ENCODE results near the gene DSE.
"Not testable (repeated sequence)": the region's sequence is repeated elsewhere in the genome, so short reads cannot be mapped to it uniquely, and the experiment has no call there.

The DSE gene

DNA sequence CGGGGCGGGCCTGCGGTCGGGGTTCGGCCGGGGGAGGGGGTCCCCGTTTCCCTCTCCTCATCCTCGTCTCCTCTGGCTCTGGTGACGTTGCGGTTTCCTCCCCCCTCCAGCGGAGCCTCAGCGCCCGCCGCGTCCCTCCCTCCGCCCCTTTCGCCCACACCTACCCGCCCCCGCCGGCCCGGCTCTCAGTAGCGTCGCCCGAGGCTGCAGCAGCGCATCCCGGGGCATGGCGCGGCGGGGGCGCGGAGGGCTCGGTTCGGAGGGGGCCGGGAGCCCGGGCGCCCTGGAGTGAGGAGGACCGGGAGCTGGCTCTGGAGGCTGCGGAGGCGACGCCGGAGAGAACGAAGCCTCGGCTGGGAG is at the start of gene DSE:
TSS of gene DSE (plus strand) at position 188 of the 360 bp plus-strand sequence. CDS start 28,304 bp downstream, outside the sequence.
- DNase-seq, result peak in 1 of 2 experiments; percentile 8

DNA sequence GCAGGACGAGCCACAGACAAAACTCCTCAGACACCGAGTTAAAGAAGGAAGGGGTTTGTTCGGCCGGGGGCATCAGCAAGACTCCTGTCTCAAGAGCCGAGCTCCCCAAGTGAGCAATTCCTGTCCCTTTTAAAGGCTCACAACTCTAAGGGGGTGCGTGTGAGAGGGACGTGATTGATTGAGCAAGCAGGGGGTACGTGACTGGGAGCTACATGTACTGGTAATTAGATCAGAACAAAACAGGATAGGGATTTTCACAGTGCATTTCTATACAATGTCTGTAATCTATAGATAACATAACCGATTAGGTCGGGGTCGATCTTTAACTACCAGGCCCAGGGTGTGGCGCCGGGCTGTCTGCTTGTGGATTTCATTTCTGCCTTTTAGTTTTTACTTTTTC is 48.8 kb upstream of the DSE start:
- DNase-seq, result not testable (repeated sequence)

DNA sequence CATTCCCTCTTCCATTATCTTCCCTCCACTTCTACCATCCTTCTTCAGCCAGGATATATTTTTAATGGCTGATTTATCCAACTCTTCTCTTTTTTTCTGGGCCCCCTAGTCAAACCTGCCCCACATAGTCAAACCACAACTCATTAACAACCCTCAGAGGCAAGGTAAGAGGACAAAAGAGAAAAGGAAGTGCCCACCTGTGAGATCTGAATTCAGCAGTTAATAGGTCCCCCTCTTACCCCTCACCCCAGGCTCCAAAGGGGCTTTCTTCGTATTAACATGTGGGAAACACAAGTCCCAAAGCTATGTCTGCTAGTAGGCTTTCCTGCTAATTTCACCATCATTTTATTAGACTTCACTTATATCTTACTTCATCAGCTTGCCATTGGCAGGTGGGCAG is 46.9 kb upstream of the DSE start:
- no peak for DNase-seq

DNA sequence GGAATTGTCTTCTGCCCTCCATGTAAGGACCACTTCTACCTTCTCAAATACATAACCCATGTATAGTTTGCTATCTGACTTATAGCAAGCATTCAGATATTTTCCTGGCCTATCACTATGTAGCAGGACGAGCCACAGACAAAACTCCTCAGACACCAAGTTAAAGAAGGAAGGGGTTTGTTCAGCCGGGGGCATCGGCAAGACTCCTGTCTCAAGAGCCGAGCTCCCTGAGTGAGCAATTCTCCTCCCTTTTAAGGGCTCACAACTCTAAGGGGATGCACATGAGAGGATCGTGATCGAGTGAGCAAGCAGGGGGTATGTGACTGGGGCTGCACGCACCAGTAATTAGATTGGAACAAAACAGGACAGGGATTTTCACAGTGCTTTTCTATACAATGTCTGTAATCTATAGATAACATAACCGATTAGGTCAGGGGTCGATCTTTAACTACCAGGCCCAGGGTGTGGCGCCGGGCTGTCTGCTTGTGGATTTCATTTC is 45.1 kb upstream of the DSE start:
- not testable (repeated sequence) for DNase-seq

DNA sequence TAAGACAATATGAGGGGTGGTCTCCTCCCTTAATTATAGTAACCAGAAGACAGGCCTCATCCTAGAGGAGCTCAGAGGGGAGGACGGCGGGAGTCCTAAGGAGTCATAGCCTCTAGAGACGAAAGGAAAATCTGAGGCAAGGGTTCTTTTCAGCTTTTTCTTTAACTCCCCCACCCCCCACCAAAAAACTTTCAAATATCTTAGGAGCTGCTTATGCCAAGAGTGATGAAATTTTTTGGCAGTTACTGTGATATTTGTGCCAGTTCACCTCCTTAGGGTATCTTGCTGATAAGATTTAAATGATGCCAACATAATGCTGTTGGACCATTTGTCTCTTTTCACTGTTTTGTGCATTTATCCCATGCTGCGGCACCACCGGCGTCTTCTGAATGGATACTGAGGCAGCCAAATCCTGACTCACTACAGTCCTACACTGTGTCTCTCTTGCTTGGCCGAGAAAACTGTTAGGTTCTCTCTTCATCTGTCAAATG is 44.5 kb upstream of the DSE start:
- DNase-seq, result no peak

DNA sequence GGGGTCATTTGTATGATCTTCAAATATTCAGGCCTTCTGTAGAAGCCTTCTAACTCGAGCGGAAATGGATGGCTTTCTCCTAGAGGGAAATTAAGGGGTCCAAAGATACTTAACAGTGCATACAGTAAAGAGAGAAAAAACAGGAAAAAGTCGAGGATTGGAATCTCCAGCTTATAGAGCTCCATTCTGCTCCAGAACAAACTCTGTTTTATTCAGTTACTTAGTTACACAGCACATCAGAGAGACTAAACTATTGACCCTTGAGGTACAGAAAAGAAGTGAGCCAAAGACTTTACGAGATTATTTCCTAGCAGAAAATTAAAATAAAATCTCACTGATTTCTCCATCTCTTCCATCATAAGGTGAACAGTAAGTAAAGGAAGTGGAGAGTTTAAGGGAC is 43.8 kb upstream of the DSE start:
- DNase-seq, result no peak

DNA sequence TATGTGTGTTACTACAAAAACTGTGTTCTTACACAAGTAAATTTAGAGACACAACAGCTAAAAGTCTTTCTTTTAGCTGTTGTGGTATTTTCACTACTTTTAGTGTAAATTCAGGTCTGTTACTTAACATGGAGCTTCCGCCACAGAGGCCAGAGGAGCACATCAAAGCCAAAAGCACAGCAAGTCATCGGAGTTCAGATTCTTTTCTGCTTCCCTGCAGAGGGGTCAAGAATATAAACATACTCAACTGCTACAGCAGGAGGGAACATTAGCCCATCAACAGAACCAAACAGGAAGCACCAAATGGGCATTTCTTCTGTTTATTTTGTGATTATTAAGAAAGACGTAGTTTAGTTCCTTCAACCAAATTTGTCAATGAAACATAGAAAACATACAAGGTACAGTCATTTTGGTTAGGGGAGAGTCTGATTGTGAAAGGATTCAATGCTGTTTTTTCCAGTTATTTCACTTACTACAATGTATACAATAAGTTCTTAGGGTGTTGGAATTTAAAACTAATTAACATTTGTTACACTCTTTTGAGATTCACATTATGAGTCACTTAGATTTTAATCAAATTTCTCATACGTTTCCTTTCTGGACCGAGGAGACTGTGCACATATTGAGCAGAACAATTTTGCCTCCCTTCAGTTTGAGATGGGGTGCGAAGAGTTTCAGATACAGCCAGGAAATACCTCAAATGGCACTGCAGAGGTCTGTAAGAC is 42.8 kb upstream of the DSE start:
- no peak for DNase-seq

DNA sequence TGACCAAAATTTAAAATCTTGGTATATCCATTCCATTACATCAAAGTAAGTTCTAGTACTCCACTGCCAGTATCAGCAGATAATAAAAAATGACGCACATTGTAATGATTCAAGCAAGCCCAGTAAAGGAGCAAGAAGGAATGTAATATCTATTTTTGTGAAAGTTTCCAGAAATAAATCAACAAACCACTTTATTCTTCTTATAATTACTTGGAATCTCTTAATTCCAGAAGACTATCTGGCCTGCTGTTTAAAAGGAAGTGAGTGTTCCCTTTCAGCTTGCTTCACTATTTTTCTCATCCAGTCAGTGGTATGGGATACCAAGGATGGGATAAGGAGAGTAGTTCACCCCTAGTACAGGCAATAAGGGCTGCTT is 42.2 kb upstream of the DSE start:
- no peak for DNase-seq

DNA sequence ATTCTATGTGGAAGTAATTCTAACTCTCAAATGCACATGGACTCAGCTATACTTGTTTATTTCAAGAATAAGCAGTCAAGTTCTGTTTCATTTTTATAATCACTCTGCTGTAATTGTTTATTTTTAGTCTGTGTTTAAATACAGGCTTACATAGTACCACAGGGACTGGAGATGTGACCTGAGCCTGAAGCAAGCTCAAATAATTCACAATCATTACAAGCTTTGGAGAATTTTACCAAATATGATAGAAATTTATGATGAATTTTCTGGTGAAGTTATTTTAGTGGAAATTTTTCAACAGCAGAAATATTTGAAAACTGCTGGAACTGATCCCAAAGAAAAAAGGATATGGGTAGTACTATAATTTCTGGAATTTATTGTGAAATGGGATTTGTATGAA is 41.6 kb upstream of the DSE start:
- DNase-seq, result no peak

DNA sequence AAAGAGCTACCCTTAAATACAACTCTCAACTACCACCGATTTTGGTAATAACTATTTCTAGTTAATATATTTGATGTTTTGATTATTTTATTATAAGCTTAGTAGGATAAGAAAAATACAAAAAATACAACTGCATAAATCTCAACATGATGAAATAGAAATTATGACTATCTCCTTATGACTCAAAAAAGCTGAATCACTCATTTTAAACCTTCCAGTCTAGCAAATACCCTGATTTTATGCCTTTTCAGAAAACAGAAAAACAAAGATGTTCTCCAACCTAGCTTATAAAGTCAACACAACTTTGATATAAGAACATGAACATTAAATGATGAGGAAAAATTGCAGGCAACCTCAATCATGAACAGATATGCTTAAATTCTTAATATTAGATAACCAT is 40.2 kb upstream of the DSE start:
- DNase-seq, result no peak

DNA sequence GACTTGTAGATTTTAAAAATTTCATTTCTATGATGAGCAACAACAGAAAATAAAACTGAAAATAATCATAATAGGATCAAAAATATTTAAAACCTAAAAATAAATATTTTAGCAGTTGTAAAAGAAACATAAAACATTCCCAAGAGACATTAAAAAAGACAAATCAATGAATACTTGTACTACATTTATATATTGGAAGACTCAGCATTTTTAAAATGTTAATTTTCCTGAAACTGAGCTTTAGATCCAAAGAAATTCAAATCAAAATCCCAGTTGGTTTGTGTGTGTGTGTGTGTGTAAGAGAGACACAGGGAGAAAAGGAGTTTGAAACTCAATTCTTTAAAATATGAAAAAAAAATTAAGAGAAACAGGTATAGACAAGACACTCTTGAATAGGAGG is 38.7 kb upstream of the DSE start:
- DNase-seq, result no peak

DNA sequence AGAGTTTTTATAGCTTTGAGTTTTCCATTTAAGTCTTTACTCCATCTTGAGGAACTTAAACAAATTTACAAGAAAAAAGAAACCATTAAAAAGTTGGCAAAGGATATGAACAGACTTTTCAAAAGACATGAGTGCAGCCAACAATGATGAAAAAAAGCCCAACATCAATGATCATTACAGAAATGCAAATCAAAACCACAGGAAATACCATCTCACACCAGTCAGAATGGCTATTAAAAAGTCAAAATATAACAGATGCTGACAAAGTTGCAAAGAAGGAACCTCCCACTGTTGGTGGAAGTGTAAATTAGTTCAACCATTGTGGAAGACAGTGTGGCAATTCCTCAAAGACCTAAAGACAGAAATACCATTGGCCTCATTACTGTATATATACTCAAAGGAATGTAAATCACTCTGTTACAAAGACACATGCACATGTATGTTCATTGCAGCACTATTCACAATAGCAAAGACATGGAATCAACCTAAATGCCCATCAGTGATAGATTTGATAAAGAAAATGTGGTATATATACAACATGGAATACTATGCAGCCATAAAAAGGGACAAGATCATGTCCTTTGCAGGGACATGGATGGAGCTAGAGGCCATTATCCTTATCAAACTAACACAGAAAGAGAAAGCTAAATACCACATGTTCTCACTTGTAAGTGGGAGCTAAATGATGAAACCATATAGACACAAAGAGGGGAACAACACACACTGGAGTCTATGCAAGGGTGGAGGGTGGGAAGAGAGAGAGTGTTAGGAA is 35.9 kb upstream of the DSE start:
- DNase-seq, result not testable (repeated sequence)

DNA sequence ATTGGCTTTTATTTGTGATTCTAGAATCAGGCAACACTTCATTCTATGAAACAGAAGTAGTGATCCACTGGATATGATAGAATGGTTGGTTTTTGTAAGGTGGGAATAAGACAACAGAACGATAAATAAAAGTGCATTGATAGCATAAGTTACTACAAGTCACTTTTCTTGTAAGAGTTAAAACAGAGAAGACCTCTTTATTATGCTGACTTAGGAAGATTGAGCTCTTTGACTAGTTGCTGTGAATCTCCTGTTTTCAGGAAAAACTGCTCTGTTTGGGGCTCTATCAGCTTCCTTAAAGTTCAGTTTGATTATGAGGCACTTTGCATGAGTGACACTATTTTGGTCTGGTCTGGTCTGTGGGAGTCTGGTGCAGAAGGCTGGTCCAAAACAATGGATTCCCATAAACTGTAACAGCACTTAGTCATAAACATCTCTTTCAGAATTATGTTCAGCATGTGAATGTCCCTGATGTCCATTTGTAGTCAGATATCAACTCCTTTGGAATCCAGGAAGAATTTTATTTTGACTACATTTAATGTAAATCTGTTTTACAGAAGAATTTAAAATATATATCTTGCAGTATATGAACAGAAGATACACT is 35.0 kb upstream of the DSE start:
- no peak for DNase-seq

DNA sequence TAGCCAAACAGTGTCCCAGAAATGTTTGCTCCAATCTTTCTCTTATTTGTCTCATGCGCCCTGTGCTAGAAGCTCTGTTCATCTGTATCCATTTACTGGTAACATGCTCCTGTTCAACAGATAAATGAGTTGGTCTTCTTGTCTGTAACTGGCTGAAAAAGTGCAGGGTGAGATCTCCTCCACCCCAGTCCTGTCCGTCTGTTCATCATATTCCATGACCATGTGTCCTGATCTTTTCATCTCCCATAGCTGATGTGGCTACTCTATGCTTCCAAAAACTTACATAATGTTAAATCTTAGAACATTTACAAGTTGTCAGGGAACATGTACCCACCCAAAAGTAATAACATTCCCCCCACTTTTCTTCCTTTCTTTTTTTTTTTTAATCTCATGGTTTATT is 31.8 kb upstream of the DSE start:
- DNase-seq, result no peak

DNA sequence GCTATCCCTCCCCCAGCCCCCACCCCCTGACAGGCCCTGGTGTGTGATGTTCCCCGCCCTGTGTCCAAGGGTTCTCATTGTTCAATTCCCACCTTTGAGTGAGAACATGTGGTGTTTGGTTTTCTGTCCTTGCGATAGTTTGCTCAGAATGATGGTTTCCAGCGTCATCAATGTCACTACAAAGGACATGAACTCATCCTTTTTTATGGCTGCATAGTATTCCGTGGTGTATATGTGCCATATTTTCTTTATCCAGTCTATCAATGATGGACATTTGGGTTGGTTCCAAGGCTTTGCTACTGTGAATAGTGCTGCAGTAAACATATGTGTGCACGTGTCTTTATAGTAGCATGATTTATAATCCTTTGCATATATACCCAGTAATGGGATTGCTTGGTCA is 30.1 kb upstream of the DSE start:
- not testable (repeated sequence) for DNase-seq

DNA sequence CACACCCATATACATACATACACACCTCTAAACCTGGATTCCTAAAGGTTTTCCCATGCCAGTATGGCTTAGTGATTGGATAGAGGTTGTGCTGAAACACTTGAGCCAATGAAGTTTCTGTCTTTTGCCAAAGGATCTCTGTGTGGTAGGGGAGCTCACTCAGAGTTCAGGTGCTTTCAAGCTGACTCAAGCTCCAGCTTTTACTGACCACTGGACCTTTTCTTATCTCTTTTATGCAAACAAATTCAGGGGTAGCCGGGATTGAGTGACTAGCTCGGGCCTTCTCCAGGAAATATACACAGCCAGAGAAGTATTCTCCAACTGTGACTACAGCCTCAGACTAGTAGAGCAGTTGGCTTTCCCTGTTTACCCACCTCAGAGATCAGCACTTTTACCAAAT is 21.5 kb upstream of the DSE start:
- DNase-seq, result no peak

DNA sequence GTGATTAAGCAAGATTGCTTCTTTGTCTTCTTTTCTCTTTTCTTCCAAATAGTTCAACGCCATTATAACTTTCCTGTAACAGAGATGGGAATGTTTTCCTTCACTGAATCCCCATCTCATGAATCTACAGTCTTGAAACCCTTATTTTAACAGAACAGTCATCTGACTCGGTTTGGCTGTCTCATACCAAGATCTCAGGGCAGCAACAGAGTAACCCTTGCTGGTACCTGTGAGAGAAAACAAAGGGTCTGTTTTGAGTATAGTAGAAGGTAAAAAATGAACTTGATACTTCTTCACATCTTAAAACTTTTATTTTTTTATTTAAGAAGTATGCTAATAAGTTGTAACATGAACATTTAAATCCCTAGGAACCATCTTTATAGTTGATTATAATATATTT is 19.6 kb upstream of the DSE start:
- no peak for DNase-seq

DNA sequence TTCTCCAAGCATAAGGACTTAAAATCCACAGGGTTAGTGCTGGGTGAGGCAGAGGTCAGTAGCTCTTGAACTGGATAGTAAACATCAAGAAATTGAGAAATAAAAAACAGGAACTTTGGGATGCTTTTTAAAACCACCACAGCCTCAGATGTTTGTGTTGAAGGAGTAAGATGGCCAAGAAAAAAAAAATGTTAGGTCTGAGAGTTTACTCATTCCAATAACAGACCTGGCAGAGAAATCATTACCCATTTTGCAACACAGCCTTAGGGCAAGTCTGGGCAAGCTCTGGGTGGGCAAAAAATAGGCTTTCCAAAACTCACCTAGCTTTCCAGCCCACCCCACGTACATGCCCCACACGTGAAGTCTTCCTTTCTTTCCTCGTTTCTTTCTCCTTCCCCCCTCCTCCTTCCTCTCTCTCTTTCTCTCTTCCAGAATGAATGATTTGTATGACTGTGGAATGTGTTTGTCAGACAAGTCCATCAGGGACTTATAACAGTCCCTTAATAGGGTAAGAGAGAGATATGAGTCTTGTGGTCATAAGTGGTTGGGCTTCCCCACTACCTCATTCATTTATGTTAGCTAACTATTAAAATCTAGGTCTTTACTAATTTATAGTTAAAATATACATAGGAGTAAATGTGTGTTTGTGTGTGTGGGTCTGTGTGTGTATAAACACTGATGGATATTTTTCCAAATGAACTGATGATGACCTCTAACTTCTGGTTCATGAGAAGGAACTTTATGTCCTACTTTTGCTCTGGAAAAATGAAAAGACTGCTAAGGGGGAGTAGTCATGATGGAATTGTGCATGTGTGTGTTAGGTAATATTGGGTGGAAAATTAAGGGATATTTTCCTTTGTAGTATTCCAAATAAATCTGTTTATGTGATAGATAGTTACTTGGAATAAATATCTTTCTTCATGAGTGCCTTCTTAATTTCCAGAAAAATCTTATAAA is 18.0 kb upstream of the DSE start:
- no peak for DNase-seq

DNA sequence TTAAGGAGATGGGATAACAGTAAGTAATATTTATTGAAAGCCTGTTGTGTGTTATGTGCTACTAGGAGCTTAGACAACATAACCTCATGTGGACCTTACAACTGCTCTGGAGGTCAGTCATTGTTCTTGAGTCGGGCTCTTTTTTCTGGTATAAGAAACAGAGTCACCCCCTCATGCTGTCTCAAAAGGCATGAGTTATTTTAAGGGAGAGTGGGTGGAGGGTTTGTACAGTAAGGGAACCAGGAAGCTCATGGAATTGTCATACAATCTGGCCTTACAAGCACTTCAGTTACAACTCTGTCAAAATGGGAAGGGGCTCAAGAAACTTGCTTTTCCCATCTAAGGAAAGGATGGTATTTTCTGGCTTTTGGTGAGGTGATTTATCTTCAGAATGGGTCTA is 16.5 kb upstream of the DSE start:
- no peak for DNase-seq

DNA sequence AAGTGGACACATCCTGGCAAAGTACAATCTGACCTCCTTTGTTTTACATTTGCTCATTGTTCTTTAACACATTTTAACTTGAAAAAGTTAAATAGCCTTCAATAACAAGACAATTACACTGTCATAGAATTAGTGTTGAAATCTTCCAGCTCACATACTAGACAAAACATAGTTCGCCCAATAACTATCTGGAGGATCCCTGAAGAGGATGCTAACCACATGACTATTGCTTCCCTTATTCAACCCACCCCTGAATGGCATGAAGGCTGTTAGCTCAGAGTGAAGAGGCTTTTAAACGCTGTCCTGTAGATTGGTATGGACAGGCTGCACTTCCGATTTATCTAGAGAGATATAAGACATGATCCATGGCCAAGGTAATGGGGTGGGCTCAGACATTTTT is 15.0 kb upstream of the DSE start:
- no peak for DNase-seq

DNA sequence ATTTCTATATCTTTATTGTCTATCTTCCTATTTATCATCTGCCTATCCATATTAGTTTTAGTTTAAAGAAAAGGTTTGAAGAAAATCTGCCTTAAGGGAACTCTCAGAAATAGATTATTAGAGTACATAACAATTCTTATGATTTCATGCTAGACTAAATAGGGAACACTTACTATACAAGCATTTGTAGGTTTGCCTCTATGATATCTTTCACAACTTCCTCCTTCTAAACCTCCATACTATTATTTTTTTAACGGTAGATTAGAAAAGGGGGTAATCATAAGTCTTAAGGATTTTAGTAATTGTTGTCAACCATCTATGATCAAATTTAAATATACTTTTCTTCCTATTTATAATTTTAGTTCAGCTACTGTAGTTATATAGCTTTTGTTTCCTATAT is 11.6 kb upstream of the DSE start:
- DNase-seq, result no peak

DNA sequence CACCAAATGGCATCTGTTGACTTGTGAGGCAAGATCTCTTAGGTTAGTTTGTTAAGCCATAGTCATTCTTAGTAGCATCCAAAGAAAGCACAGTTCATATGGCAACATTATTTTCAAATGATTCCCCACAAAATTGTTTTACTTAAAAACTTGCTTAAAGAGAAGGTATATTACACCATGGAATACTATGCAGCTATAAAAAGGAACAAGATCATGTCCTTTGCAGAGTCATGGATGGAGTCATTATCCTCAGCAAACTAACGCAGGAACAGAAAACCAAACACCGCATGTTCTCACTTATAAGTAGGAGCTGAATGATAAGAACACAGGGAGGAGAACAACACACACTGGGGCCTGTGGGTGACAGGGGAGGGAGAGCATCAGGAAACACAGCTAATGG is 10.9 kb upstream of the DSE start:
- DNase-seq, result no peak

DNA sequence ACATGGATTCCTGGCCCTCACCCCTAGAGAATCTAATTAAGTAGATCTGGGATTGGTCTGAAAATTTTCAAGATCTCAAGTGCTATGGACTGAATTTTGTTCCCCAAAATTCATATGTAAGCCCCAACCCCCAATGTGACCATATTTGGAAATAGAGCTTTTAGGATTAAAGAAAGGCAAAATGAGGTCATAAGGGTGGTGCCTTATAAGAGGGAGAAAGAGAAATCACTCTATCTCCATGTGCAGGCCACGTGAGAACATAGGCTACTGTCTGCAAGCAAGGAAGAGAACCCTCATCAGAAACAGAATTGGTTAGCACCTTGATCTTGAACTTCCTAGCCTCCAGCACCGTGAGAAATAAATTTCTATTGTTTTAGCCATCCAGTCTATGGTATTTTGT is 8.5 kb upstream of the DSE start:
- no peak for DNase-seq

All from NCI-H526 (cell line).